Measurements from ENCODE around the gene GCFC2. TPM values are rescaled to one million over a fixed set of nuclear protein-coding genes. Genes with fewer than 3 reads are reported as not detected.

The GCFC2 gene
- total RNA-seq: 16.1 and 19.5 TPM in 2 replicates

GRCh38 chr2:75710577-75711253, at the start of gene GCFC2:
GCFC2 (minus strand) TSS chr2:75710915; CDS start chr2:75710855, 60 bp downstream.

GRCh38 chr2:75646583-75647425, 63.9 kb downstream of the GCFC2 start, which contains the start of gene MRPL19:
MRPL19 (plus strand) TSS chr2:75646783; CDS start chr2:75646808, 25 bp downstream.

Other genes starting within 250 kb of the GCFC2 start
- gene EVA1A, start 150.0 kb downstream of the GCFC2 start, total RNA-seq: 80.2 and 109 TPM in 2 replicates
- 23.1 and 42.0 TPM in 2 replicates for gene MRPL19, start 64.1 kb downstream of the GCFC2 start, total RNA-seq